IMR-90 (cell line): Measurements from ENCODE around the gene ACYP2. TPM values are rescaled to one million over a fixed set of nuclear protein-coding genes. Genes with fewer than 3 reads are reported as not detected.

ENCODE experiments used
- ATAC-seq: fragments of 200-7000 bp; cut with Tn5 transposase; 2 replicates; pipeline ENCODE4 v1.9.1; 2020; ENCODE audit warnings: low read depth, mild to moderate bottlenecking, moderate library complexity
- BruUV-seq: library from RNA; stranded (reverse); fragments of 400-500 nt; replicated peaks from 2 replicates; lab custom pipeline; 2021; lab: Mats Ljungman, UMichigan
- CTCF ChIA-PET: fragments of 300-600 bp; formaldehyde crosslinking; extraction: SDS; loops from one replicate; lab custom pipeline; 2021; ENCODE audit warnings: antibody characterized with exemption; lab: Yijun Ruan, JAX
- POLR2A ChIA-PET: fragments of 300-600 bp; sonication (Branson Sonifier 250); formaldehyde crosslinking; loops from one replicate; lab custom pipeline; 2022; ENCODE audit warnings: antibody characterized with exemption; ENCODE audit not compliant: unreplicated experiment; lab: Charles Lee
- DNase-seq: peaks from one replicate; pipeline ENCODE4 v3.0.0; 2013
- H2AFZ ChIP-seq: replicated peaks from 2 replicates; pipeline ENCODE3; 2013; ENCODE audit warnings: low read length, mild to moderate bottlenecking; ENCODE audit not compliant: poor library complexity
- H2AK5ac ChIP-seq: 2 replicates; pipeline ENCODE4 v1.6.1; 2013; ENCODE audit warnings: low read depth, low read length, inconsistent platforms
- H2AK9ac ChIP-seq: replicated peaks from 2 replicates; pipeline ENCODE3; 2013; ENCODE audit warnings: mild to moderate bottlenecking, low read depth, low read length, moderate library complexity; ENCODE audit not compliant: poor library complexity
- H2BK120ac ChIP-seq: 2 replicates; pipeline ENCODE4 v1.6.1; 2013; ENCODE audit warnings: low read depth, low read length, inconsistent platforms
- H2BK15ac ChIP-seq: 3 replicates; pipeline ENCODE4 v1.6.1; 2013; ENCODE audit warnings: low read depth, low read length, inconsistent platforms
- H2BK20ac ChIP-seq: 2 replicates; pipeline ENCODE4 v1.6.1; 2013; ENCODE audit warnings: low read depth, mild to moderate bottlenecking, inconsistent platforms, low read length, moderate library complexity
- H2BK5ac ChIP-seq: 2 replicates; pipeline ENCODE4 v1.6.1; 2013; ENCODE audit warnings: mild to moderate bottlenecking, low read depth, low read length, inconsistent platforms; ENCODE audit not compliant: poor library complexity, severe bottlenecking
- H3K14ac ChIP-seq: replicated peaks from 2 replicates; pipeline ENCODE4 v1.6.1; 2013; ENCODE audit warnings: low read depth, low read length, inconsistent platforms
- H3K18ac ChIP-seq: 2 replicates; pipeline ENCODE4 v1.6.1; 2013; ENCODE audit warnings: low read depth, low read length, control low read depth
- H3K23ac ChIP-seq: 2 replicates; pipeline ENCODE4 v1.6.1; 2013; ENCODE audit warnings: low read depth, low read length, inconsistent platforms
- H3K27ac ChIP-seq: 2 replicates; pipeline ENCODE4 v1.5.1; 2013; ENCODE audit warnings: mild to moderate bottlenecking, control low read depth, low read length; ENCODE audit not compliant: insufficient read depth
- H3K27me3 ChIP-seq: 2 replicates; pipeline ENCODE4 v1.6.1; 2013; ENCODE audit warnings: low read length; ENCODE audit not compliant: control insufficient read depth, insufficient read depth
- H3K36me3 ChIP-seq: 2 replicates; pipeline ENCODE4 v1.6.1; 2013; ENCODE audit warnings: low read length, mixed read lengths; ENCODE audit not compliant: control insufficient read depth, insufficient read depth
- H3K4ac ChIP-seq: 2 replicates; pipeline ENCODE4 v1.6.1; 2013; ENCODE audit warnings: low read depth, low read length, inconsistent platforms
- H3K4me1 ChIP-seq: 2 replicates; pipeline ENCODE4 v1.6.1; 2013; ENCODE audit warnings: low read length, mixed read lengths; ENCODE audit not compliant: control insufficient read depth, insufficient read depth
- H3K4me2 ChIP-seq: 2 replicates; pipeline ENCODE4 v1.6.1; 2013; ENCODE audit warnings: low read depth, mild to moderate bottlenecking, control low read depth, low read length, moderate library complexity
- H3K4me3 ChIP-seq: 2 replicates; pipeline ENCODE4 v1.5.1; 2013; ENCODE audit warnings: low read depth, mild to moderate bottlenecking, control low read depth, low read length, moderate library complexity; ENCODE audit not compliant: insufficient read depth
- H3K56ac ChIP-seq: 2 replicates; pipeline ENCODE4 v1.6.1; 2013; ENCODE audit warnings: low read length, inconsistent platforms; ENCODE audit not compliant: insufficient read depth; ENCODE audit errors: extremely low read depth
- H3K79me1 ChIP-seq, 2 experiments: 2 replicates each; pipeline ENCODE4 v1.6.1; 2013; ENCODE audit warnings: low read length in 2 of 2, inconsistent platforms in 1 of 2, low read depth in 1 of 2
- H3K9ac ChIP-seq: 2 replicates; pipeline ENCODE4 v1.6.1; 2013; ENCODE audit warnings: low read depth, low read length, control low read depth
- H3K9me1 ChIP-seq: 2 replicates; pipeline ENCODE4 v1.6.1; 2013; ENCODE audit warnings: low read length, inconsistent platforms; ENCODE audit not compliant: insufficient read depth
- H3K9me3 ChIP-seq: 2 replicates; pipeline ENCODE4 v1.6.1; 2013; ENCODE audit warnings: low read length; ENCODE audit not compliant: control insufficient read depth, insufficient read depth
- H4K20me1 ChIP-seq: 2 replicates; pipeline ENCODE4 v1.6.1; 2013; ENCODE audit warnings: low read length, inconsistent platforms; ENCODE audit not compliant: insufficient read depth
- H4K5ac ChIP-seq: 2 replicates; pipeline ENCODE4 v1.6.1; 2013; ENCODE audit warnings: mild to moderate bottlenecking, low read depth, low read length, control low read depth
- H4K8ac ChIP-seq, 2 experiments: 2 replicates each; pipeline ENCODE4 v1.6.1; 2013; ENCODE audit warnings: low read depth in 2 of 2, low read length in 2 of 2, control low read depth in 1 of 2, inconsistent platforms in 1 of 2
- H4K91ac ChIP-seq: 2 replicates; pipeline ENCODE4 v1.6.1; 2013; ENCODE audit warnings: low read depth, low read length, inconsistent platforms; ENCODE audit not compliant: insufficient read depth
- BHLHE40 ChIP-seq: fragments of 150-350 bp; IDR thresholded peaks from 2 replicates; pipeline ENCODE4 v1.6.1; 2016; ENCODE audit warnings: mild to moderate bottlenecking, low read depth, low read length
- CEBPB ChIP-seq: IDR thresholded peaks from 2 replicates; pipeline ENCODE4 v1.6.1; 2012; ENCODE audit warnings: low read depth, low read length, improper control_type of control experiment
- CHD1 ChIP-seq: IDR thresholded peaks from 2 replicates; pipeline ENCODE4 v1.6.1; 2012; ENCODE audit warnings: low read depth, low read length, improper control_type of control experiment
- FOS ChIP-seq: fragments of 150-350 bp; IDR thresholded peaks from 2 replicates; pipeline ENCODE4 v1.6.1; 2016; ENCODE audit warnings: low read depth, low read length
- MAFK ChIP-seq: IDR thresholded peaks from 2 replicates; pipeline ENCODE4 v1.6.1; 2012; ENCODE audit warnings: low read depth, low read length, improper control_type of control experiment
- MAZ ChIP-seq: IDR thresholded peaks from 2 replicates; pipeline ENCODE4 v1.6.1; 2012; ENCODE audit warnings: low read depth, mild to moderate bottlenecking, low read length, improper control_type of control experiment, moderate library complexity, borderline replicate concordance
- MXI1 ChIP-seq: IDR thresholded peaks from 2 replicates; pipeline ENCODE4 v1.6.1; 2012; ENCODE audit warnings: low read depth, mild to moderate bottlenecking, low read length, moderate library complexity, borderline replicate concordance
- NFE2L2 ChIP-seq: fragments of 150-350 bp; IDR thresholded peaks from 2 replicates; pipeline ENCODE4 v1.6.1; 2016; ENCODE audit warnings: low read depth, mild to moderate bottlenecking, low read length
- POLR2A ChIP-seq: IDR thresholded peaks from 2 replicates; pipeline ENCODE4 v1.6.1; 2012; ENCODE audit warnings: mild to moderate bottlenecking, low read depth, low read length
- RAD21 ChIP-seq: IDR thresholded peaks from 2 replicates; pipeline ENCODE4 v1.6.1; 2012; ENCODE audit warnings: low read length, improper control_type of control experiment
- RCOR1 ChIP-seq: IDR thresholded peaks from 2 replicates; pipeline ENCODE4 v1.6.1; 2012; ENCODE audit warnings: mild to moderate bottlenecking, low read length, improper control_type of control experiment; ENCODE audit not compliant: insufficient replicate concordance
- RFX5 ChIP-seq: IDR thresholded peaks from 2 replicates; pipeline ENCODE4 v1.8.0; 2012; ENCODE audit warnings: low read depth, mild to moderate bottlenecking, low read length, moderate library complexity
- SMC3 ChIP-seq: fragments of 150-350 bp; IDR thresholded peaks from 2 replicates; pipeline ENCODE4 v1.6.1; 2016; ENCODE audit warnings: low read depth, mild to moderate bottlenecking, antibody characterized with exemption, low read length, moderate library complexity
- WGBS, 2 experiments: methylation state at CpG; one replicate each; pipeline versions ENCODE4 v1.1.5 to v1.1.7; 2013; ENCODE audit warnings: missing lambda C conversion rate in 2 of 2; ENCODE audit not compliant: insufficient read length in 1 of 2; ENCODE audit errors: extremely low coverage in 2 of 2; 5-methylcytosine and 5-hydroxymethylcytosine counted together
- dilution Hi-C: fragments of 300-500 bp; cut with HindIII; formaldehyde crosslinking; loops from one replicate; pipeline ENCODE4 v1.14.3; 2018; ENCODE audit warnings: low sequenced_read_pairs; ENCODE audit not compliant: unreplicated experiment
- in situ Hi-C: fragments of 300-500 bp; cut with MboI; formaldehyde crosslinking; loops from 3 replicates; pipeline ENCODE4 v1.14.3; 2019; ENCODE audit warnings: low sequenced_read_pairs, inconsistent platforms, mixed read lengths
- intact Hi-C: fragments of 100-400 bp; cut with micrococcal nuclease; formaldehyde crosslinking; loops from 2 replicates; pipeline ENCODE4 v1.10.0; 2022
- polyA plus RNA-seq, 3 experiments: library from polyadenylated mRNA; depleted of rRNA; stranded (reverse); fragments of >200 nt; gene quantifications; 2 replicates each; pipeline ENCODE4 v1.2.3, GENCODE V29; 2012; ENCODE audit warnings: low replicate concordance in 1 of 3
- total RNA-seq: library from RNA; depleted of rRNA; stranded (reverse); fragments of >200 nt; gene quantifications from 2 replicates; pipeline ENCODE4 v1.2.3, GENCODE V29; 2012
- TF ChIP-seq, protein P1 (sequence below): fragments of 150-350 bp; IDR thresholded peaks from 2 replicates; pipeline ENCODE4 v1.6.1; 2017; ENCODE audit warnings: mild to moderate bottlenecking, antibody characterized with exemption, low read length, low read depth
- TF ChIP-seq, protein P2 (sequence below): fragments of 150-350 bp; IDR thresholded peaks from 2 replicates; pipeline ENCODE4 v1.6.1; 2016; ENCODE audit warnings: low read depth, mild to moderate bottlenecking, low read length, moderate library complexity, borderline replicate concordance
- TF ChIP-seq, protein P3 (sequence below): conservative IDR thresholded peaks from 2 replicates; pipeline ENCODE4 v1.5.1; 2012; ENCODE audit warnings: mild to moderate bottlenecking, low read depth, low read length, improper control_type of control experiment

The ACYP2 gene
- total and polyA plus RNA-seq, 2 of the 4 experiments (the other 2 are of a cell fraction) = 3.9 to 7.4 TPM

DNA sequence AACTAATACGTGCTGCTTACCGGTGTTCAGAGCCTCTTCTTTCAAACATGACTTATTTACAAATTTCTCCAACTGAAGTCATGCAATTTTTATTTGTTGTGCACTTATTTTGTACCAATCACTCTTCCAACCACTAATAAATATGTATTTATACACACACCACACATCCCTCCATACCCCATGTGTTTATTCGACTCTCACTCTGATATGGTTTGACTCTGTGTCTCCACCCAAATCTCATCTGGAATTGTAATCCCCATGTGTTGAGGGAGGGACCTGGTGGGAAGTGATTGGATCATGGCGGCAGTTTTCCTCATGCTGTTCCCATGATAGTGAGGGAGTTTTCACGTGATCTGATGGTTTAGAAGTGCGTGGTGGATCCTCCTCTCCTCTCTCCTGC, 49.5 kb upstream of the ACYP2 start:
- intact Hi-C loops (loop anchor here (5.0 kb wide), 1 partner anchor 94 kb away; the partner anchor contains the start of gene PSME4), in situ Hi-C loops (no loop called here), dilution Hi-C loops (no loop called here)
- Histone ChIP-seq H4K5ac (no peak overlapping the region), H3K36me3 (no peaks in the 10 kb centered on the region), H3K4me3 (no peak overlapping the region), H2AFZ (no peak overlapping the region), H3K56ac (no peak overlapping the region), H2BK15ac (peak overlapping the region; percentile 77; the same call in 2 of the 3 replicates), H2AK5ac (peak overlapping the region; percentile 78), H4K8ac (peak overlapping the region in 1 of 2 experiments; percentile 57; a peak in 2 of 4 replicates), H2AK9ac (no peak overlapping the region), H3K9me3 (no peaks in the 10 kb centered on the region), H4K20me1 (no peaks in the 10 kb centered on the region), H3K9ac (no peak overlapping the region), H3K4ac (peak overlapping the region; percentile 66), H2BK20ac (peak overlapping the region; percentile 54; the same call in 1 of the 2 replicates), H4K91ac (peak overlapping the region; percentile 58; the same call in 1 of the 2 replicates), H3K4me2 (peak overlapping the region; percentile 12; the same call in 1 of the 2 replicates), H3K27me3 (no peaks in the 10 kb centered on the region), H3K23ac (0 out of 2 replicates have a peak overlapping the region, but pooled peaks have one; percentile 13), H3K18ac (peak overlapping the region; percentile 39; the same call in 1 of the 2 replicates), H2BK120ac (peak overlapping the region; percentile 39; the same call in 1 of the 2 replicates), H3K4me1 (peaks cover 7% of the 10 kb centered on the region), H3K14ac (peak overlapping the region; percentile 65; the same call in 1 of the 2 replicates), H2BK5ac (peak overlapping the region; percentile 62), H3K9me1 (0 out of 2 replicates have a peak, but pooled peaks cover 3% of the 10 kb centered on the region), H3K27ac (peak overlapping the region; percentile 51; the same call in 1 of the 2 replicates), H3K79me1 (no peaks in the 10 kb centered on the region)
- 0 out of 2 replicates have a peak, but pooled peaks have one; percentile 5 for ATAC-seq
- BruUV-seq = no TSS peak
- POLR2A ChIA-PET = no interaction called here
- DNase-seq = no peak
- no peak for TF ChIP-seq MAFK
- no peak for TF ChIP-seq NFE2L2
- no peak for TF ChIP-seq SMC3
- no peak for TF ChIP-seq MXI1
- TF ChIP-seq FOS = no peak
- no peak for TF ChIP-seq CEBPB
- TF ChIP-seq RAD21 = no peak
- no peak for TF ChIP-seq POLR2A
- TF ChIP-seq CHD1 = no peak
- TF ChIP-seq RCOR1 = no peak
- TF ChIP-seq, protein P1, sequence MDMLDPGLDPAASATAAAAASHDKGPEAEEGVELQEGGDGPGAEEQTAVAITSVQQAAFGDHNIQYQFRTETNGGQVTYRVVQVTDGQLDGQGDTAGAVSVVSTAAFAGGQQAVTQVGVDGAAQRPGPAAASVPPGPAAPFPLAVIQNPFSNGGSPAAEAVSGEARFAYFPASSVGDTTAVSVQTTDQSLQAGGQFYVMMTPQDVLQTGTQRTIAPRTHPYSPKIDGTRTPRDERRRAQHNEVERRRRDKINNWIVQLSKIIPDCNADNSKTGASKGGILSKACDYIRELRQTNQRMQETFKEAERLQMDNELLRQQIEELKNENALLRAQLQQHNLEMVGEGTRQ = no peak
- TF ChIP-seq, protein P2, sequence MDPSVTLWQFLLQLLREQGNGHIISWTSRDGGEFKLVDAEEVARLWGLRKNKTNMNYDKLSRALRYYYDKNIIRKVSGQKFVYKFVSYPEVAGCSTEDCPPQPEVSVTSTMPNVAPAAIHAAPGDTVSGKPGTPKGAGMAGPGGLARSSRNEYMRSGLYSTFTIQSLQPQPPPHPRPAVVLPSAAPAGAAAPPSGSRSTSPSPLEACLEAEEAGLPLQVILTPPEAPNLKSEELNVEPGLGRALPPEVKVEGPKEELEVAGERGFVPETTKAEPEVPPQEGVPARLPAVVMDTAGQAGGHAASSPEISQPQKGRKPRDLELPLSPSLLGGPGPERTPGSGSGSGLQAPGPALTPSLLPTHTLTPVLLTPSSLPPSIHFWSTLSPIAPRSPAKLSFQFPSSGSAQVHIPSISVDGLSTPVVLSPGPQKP = no peak
- TF ChIP-seq BHLHE40 = no peak
- TF ChIP-seq, protein P3, sequence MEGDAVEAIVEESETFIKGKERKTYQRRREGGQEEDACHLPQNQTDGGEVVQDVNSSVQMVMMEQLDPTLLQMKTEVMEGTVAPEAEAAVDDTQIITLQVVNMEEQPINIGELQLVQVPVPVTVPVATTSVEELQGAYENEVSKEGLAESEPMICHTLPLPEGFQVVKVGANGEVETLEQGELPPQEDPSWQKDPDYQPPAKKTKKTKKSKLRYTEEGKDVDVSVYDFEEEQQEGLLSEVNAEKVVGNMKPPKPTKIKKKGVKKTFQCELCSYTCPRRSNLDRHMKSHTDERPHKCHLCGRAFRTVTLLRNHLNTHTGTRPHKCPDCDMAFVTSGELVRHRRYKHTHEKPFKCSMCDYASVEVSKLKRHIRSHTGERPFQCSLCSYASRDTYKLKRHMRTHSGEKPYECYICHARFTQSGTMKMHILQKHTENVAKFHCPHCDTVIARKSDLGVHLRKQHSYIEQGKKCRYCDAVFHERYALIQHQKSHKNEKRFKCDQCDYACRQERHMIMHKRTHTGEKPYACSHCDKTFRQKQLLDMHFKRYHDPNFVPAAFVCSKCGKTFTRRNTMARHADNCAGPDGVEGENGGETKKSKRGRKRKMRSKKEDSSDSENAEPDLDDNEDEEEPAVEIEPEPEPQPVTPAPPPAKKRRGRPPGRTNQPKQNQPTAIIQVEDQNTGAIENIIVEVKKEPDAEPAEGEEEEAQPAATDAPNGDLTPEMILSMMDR = no peak
- no peak for TF ChIP-seq MAZ
- no peak for TF ChIP-seq RFX5
- CTCF ChIA-PET = no interaction called here
- no CpG with 5 or more reads among the region's 6 CpGs for WGBS, 2 experiments
